HL-60 (cell line): ENCODE data around the gene ATP1A4.

Source experiments
- DNase-seq, 2 experiments: peaks; one replicate each; pipeline ENCODE4 v3.0.0-alpha.2; 2010 to 2020; ENCODE audit warnings: low read depth in 1 of 2, low spot score in 1 of 2
- H3K27ac ChIP-seq: fragments of 250-450 bp; sonication (Bioruptor Pico); replicated peaks from 2 replicates; pipeline ENCODE4 v1.5.1; 2020; ENCODE audit warnings: mild to moderate bottlenecking, moderate library complexity
- H3K27me3 ChIP-seq: fragments of 250-450 bp; sonication (Bioruptor Pico); 2 replicates; pipeline ENCODE4 v1.5.1; 2021; ENCODE audit warnings: mild to moderate bottlenecking, moderate library complexity; ENCODE audit not compliant: insufficient read depth, poor library complexity, severe bottlenecking
- H3K4me3 ChIP-seq: replicated peaks from 2 replicates; pipeline ENCODE4 v1.5.1; 2011; ENCODE audit warnings: mild to moderate bottlenecking, control low read depth, low read length; ENCODE audit not compliant: insufficient read depth
- CTCF ChIP-seq: IDR thresholded peaks from one replicate; pipeline ENCODE4 v1.5.1; 2011; ENCODE audit warnings: low read length, control low read depth, inconsistent platforms; ENCODE audit not compliant: insufficient read depth
- GABPA ChIP-seq: IDR thresholded peaks from 2 replicates; pipeline ENCODE4 v1.6.1; 2012; ENCODE audit warnings: low read depth
- POLR2AphosphoS5 ChIP-seq: IDR thresholded peaks from 2 replicates; pipeline ENCODE4 v1.6.1; 2012; ENCODE audit warnings: low read depth
- REST ChIP-seq: IDR thresholded peaks from 2 replicates; pipeline ENCODE4 v1.6.1; 2012; ENCODE audit warnings: low read depth; ENCODE audit not compliant: insufficient replicate concordance
- SPI1 ChIP-seq: IDR thresholded peaks from 2 replicates; pipeline ENCODE4 v1.6.1; 2012; ENCODE audit warnings: low read depth, mild to moderate bottlenecking, borderline replicate concordance

The ATP1A4 gene

GRCh38 chr1:160130939-160131338 lies 20.5 kb upstream of the ATP1A4 start:
- no peak for DNase-seq
- TF ChIP-seq CTCF = no peak
- no peak for TF ChIP-seq GABPA
- TF ChIP-seq SPI1 = no peak
- no peak for TF ChIP-seq REST
- no peak for TF ChIP-seq POLR2AphosphoS5
- no peak overlapping the region for H3K27ac ChIP-seq
- no peak overlapping the region for H3K4me3 ChIP-seq
- H3K27me3 ChIP-seq = no peaks in the 10 kb centered on the region

GRCh38 chr1:160131803-160132565 lies 19.4 kb upstream of the ATP1A4 start:
- TF ChIP-seq CTCF (no peak), SPI1 (no peak), POLR2AphosphoS5 (no peak), GABPA (no peak), REST (no peak)
- Histone ChIP-seq H3K27me3 (no peaks in the 10 kb centered on the region), H3K4me3 (no peak overlapping the region), H3K27ac (no peak overlapping the region)
- DNase-seq = no peak

- no peak overlapping the region for H3K27ac ChIP-seq
- TF ChIP-seq REST (no peak), POLR2AphosphoS5 (no peak), SPI1 (no peak), CTCF (no peak), GABPA (no peak)
- H3K4me3 ChIP-seq = no peak overlapping the region
- no peak for DNase-seq
- H3K27me3 ChIP-seq = no peaks in the 10 kb centered on the region
Measured at GRCh38 chr1:160133990-160134770, 17.2 kb upstream of the ATP1A4 start.
